Panc1 (cell line): ENCODE data around the gene TRAK2. TPM values are rescaled to one million over a fixed set of nuclear protein-coding genes. Genes with fewer than 3 reads are reported as not detected.

Source experiments
- ATAC-seq: fragments of 200-7000 bp; cut with Tn5 transposase; 2 replicates; pipeline ENCODE4 v1.9.1; 2020; ENCODE audit warnings: mild to moderate bottlenecking, moderate library complexity
- BruUV-seq: library from RNA; stranded (reverse); fragments of 400-500 nt; replicated peaks from 2 replicates; lab custom pipeline; 2021; lab: Mats Ljungman, UMichigan
- CTCF ChIA-PET: fragments of 300-600 bp; sonication (Branson Sonifier 250); formaldehyde crosslinking; loops from one replicate; lab custom pipeline; 2022; ENCODE audit warnings: antibody characterized with exemption; lab: Charles Lee
- POLR2A ChIA-PET: fragments of 300-600 bp; sonication (Branson Sonifier 250); formaldehyde crosslinking; loops from one replicate; lab custom pipeline; 2022; ENCODE audit warnings: antibody characterized with exemption; lab: Charles Lee
- DNase-seq: peaks from one replicate; pipeline ENCODE4 v3.0.0-alpha.2; 2010; ENCODE audit warnings: low read depth, low spot score
- H3K27ac ChIP-seq: 2 replicates; pipeline ENCODE4 v1.5.1; 2011; ENCODE audit warnings: mild to moderate bottlenecking, low read length, inconsistent platforms
- H3K27me3 ChIP-seq: fragments of 200-500 bp; sonication (Bioruptor generic); 2 replicates; pipeline ENCODE4 v1.6.0; 2014; ENCODE audit warnings: low read length, inconsistent platforms; ENCODE audit not compliant: control insufficient read depth, insufficient read depth
- H3K36me3 ChIP-seq: fragments of 200-500 bp; sonication (Bioruptor generic); 2 replicates; pipeline ENCODE4 v1.5.1; 2014; ENCODE audit warnings: inconsistent platforms, mild to moderate bottlenecking, low read length, moderate library complexity; ENCODE audit not compliant: control insufficient read depth, insufficient read depth
- H3K4me1 ChIP-seq: 2 replicates; pipeline ENCODE4 v1.5.1; 2011; ENCODE audit warnings: inconsistent platforms, mild to moderate bottlenecking, low read length, moderate library complexity; ENCODE audit not compliant: control insufficient read depth, insufficient read depth
- H3K4me3 ChIP-seq, 2 experiments: 2 replicates each; pipeline ENCODE4 v1.5.1; 2011 to 2012; ENCODE audit warnings: low read depth in 2 of 2, low read length in 2 of 2, mild to moderate bottlenecking in 2 of 2, inconsistent platforms in 1 of 2, moderate library complexity in 1 of 2
- H3K9me3 ChIP-seq: fragments of 200-500 bp; sonication (Bioruptor generic); 2 replicates; pipeline ENCODE4 v1.5.1; 2014; ENCODE audit warnings: low read depth, mild to moderate bottlenecking, inconsistent platforms, low read length, moderate library complexity; ENCODE audit not compliant: control insufficient read depth, insufficient read depth
- POLR2AphosphoS5 ChIP-seq: IDR thresholded peaks from 2 replicates; pipeline ENCODE4 v1.6.1; 2012; ENCODE audit warnings: mild to moderate bottlenecking, low read depth, low read length, moderate library complexity
- REST ChIP-seq, 2 experiments: IDR thresholded peaks; 2 replicates each; pipeline ENCODE4 v1.6.1; 2011 to 2012; ENCODE audit warnings: low read depth in 2 of 2, control low read depth in 1 of 2, low read length in 1 of 2, mild to moderate bottlenecking in 1 of 2, moderate library complexity in 1 of 2; ENCODE audit not compliant: insufficient read depth in 1 of 2
- SIN3A ChIP-seq: IDR thresholded peaks from 2 replicates; pipeline ENCODE4 v1.6.1; 2012; ENCODE audit warnings: low read depth, mild to moderate bottlenecking, low read length, moderate library complexity, borderline replicate concordance; ENCODE audit not compliant: insufficient read depth
- TCF7L2 ChIP-seq: IDR thresholded peaks from 2 replicates; pipeline ENCODE4 v1.6.1; 2011; ENCODE audit warnings: mild to moderate bottlenecking, low read depth, low read length, inconsistent platforms
- in situ Hi-C: cut with HindIII; loops from 2 replicates; pipeline ENCODE4 v1.10.0; 2016; ENCODE audit warnings: low sequenced_read_pairs, low pct_unique_long_range_greater_than_20kb
- intact Hi-C: fragments of 100-400 bp; cut with micrococcal nuclease; formaldehyde crosslinking; loops from one replicate; pipeline ENCODE4 v1.10.0; 2022; ENCODE audit not compliant: unreplicated experiment
- total RNA-seq: library from RNA; stranded (reverse); gene quantifications from one replicate; pipeline ENCODE4 v1.2.1, GENCODE V29; 2021; ENCODE audit not compliant: unreplicated experiment
- TF ChIP-seq, protein P1 (sequence below): fragments of 450-650 bp; IDR thresholded peaks from 2 replicates; pipeline ENCODE4 v1.5.1; 2017; ENCODE audit warnings: mild to moderate bottlenecking

TRAK2 gene
- total RNA-seq, 1 experiment from 2014 or later = 35.7 TPM

DNA sequence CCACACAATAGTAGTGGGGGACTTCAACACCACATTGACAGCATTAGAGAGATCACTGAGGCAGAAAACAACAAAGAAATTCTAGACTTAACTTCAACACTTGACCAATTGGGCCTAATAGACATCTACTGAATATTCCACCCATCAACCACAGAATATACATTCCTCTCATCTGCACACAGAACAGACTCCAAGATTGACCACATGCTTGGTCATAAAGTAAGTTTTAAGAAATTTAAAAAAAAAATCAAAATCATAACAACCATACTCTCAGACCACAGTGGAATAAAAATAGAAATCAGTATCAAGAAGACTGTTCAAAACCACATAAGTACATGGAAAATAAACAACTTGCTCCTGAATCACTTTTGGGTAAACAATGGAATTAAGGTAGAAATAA lies 85.1 kb downstream of the TRAK2 start:
- in situ Hi-C loops = no loop called here

DNA sequence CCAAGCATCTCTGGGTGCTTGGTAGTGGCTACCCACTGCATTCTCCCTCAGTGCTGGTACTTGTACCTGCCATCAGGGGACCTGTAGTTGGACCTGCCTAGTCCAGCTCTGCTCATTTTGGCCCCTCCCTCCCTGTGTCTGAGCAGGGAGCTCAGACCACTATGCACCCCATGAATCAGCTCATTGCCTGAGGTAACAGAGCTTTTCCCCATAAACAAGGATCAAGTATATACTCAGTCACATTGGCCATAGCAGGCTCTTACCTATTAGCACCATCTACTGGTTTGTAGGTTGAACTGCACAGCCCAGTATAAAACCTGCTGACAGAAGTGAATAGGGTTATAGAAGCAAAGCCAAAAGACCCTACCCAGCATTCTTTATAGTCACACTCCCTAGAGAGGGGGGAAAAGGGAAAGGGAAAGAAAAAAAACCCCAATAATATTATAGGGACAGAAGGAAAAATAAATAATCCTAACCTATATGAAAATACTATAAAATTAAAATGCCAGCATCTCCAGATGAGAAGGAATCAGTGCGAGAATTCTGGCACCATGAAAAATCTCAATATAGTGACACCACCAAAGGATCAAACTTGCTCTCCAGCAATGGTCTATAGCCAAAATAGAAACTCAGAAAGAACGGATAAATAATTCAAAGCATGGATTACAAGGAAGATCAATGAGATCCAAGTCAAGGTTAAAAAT lies 87.2 kb downstream of the TRAK2 start:
- CTCF ChIA-PET = no interaction called here

More for the DNA sequence above, 85.1 kb downstream of the TRAK2 start:
- BruUV-seq = no TSS peak
- no peak for TF ChIP-seq TCF7L2
- no peak for TF ChIP-seq REST (IDR thresholded peaks at IDR 0.05; ENCODE audit: insufficient read depth in 1 of 2, low read depth in 2 of 2, low read length in 1 of 2)
- TF ChIP-seq POLR2AphosphoS5 = no peak
- no peak for TF ChIP-seq SIN3A
- DNase-seq (no peak), ATAC-seq (no peak)
- H3K4me3 ChIP-seq = no peak overlapping the region
- H3K36me3 ChIP-seq = no peaks in the 10 kb centered on the region
- no peaks in the 10 kb centered on the region for H3K9me3 ChIP-seq
- intact Hi-C loops = no loop called here
- H3K27ac ChIP-seq = no peak overlapping the region
- ChIA-PET POLR2A (no interaction called here), CTCF (no interaction called here)
- no peaks in the 10 kb centered on the region for H3K4me1 ChIP-seq
- H3K27me3 ChIP-seq = no peaks in the 10 kb centered on the region

More for the DNA sequence above, 87.2 kb downstream of the TRAK2 start:
- in situ Hi-C loops = no loop called here
- H3K27me3 ChIP-seq = no peaks in the 10 kb centered on the region
- no peak overlapping the region for H3K27ac ChIP-seq
- H3K9me3 ChIP-seq = no peaks in the 10 kb centered on the region
- intact Hi-C loops = loop anchor here (1.0 kb wide), 1 partner anchor 129 kb away; no protein-coding TSS in a partner anchor
- TF ChIP-seq, protein P1, sequence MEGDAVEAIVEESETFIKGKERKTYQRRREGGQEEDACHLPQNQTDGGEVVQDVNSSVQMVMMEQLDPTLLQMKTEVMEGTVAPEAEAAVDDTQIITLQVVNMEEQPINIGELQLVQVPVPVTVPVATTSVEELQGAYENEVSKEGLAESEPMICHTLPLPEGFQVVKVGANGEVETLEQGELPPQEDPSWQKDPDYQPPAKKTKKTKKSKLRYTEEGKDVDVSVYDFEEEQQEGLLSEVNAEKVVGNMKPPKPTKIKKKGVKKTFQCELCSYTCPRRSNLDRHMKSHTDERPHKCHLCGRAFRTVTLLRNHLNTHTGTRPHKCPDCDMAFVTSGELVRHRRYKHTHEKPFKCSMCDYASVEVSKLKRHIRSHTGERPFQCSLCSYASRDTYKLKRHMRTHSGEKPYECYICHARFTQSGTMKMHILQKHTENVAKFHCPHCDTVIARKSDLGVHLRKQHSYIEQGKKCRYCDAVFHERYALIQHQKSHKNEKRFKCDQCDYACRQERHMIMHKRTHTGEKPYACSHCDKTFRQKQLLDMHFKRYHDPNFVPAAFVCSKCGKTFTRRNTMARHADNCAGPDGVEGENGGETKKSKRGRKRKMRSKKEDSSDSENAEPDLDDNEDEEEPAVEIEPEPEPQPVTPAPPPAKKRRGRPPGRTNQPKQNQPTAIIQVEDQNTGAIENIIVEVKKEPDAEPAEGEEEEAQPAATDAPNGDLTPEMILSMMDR = peak; percentile 86
- TF ChIP-seq SIN3A = no peak
- peak; percentile 42 for DNase-seq
- H3K4me1 ChIP-seq = no peaks in the 10 kb centered on the region
- H3K36me3 ChIP-seq = no peaks in the 10 kb centered on the region
- H3K4me3 ChIP-seq = no peak overlapping the region
- POLR2A ChIA-PET = no interaction called here
- peak; percentile 80 for ATAC-seq
- no TSS peak for BruUV-seq
